H1 (cell line): ENCODE measurements around the gene IRF7. TPM values are rescaled to one million over a fixed set of nuclear protein-coding genes. Genes with fewer than 3 reads are reported as not detected.

ENCODE experiments used
- CTCF ChIA-PET: fragments of 300-600 bp; sonication (Branson Sonifier 250); formaldehyde crosslinking; loops from one replicate; lab custom pipeline; 2021; ENCODE audit not compliant: partially characterized antibody; lab: Charles Lee
- POLR2A ChIA-PET: fragments of 300-600 bp; sonication (Branson Sonifier 250); formaldehyde crosslinking; loops from one replicate; lab custom pipeline; 2021; ENCODE audit warnings: inconsistent platforms; ENCODE audit not compliant: partially characterized antibody; lab: Charles Lee
- DNase-seq, 2 experiments: peaks; one replicate each; pipeline versions ENCODE4 v3.0.0 to v3.0.0-alpha.2; 2010 to 2022; ENCODE audit warnings: low spot score in 2 of 2, low read depth in 1 of 2, mixed read lengths in 1 of 2
- FAIRE-seq: peaks from 2 replicates; lab custom pipeline; 2011; peaks lifted over from hg19 to GRCh38; lab: Jason Lieb, UNC
- H2AFZ ChIP-seq: 2 replicates; pipeline ENCODE4 v1.8.1; 2012; ENCODE audit warnings: low read length, inconsistent platforms
- H2AK5ac ChIP-seq: 2 replicates; pipeline ENCODE4 v1.6.1; 2013; ENCODE audit warnings: low read depth, low read length
- H2BK120ac ChIP-seq: replicated peaks from 2 replicates; pipeline ENCODE3; 2013; ENCODE audit warnings: low read depth, low read length, inconsistent platforms
- H2BK12ac ChIP-seq: 2 replicates; pipeline ENCODE4 v1.6.1; 2013; ENCODE audit warnings: low read depth, low read length
- H2BK15ac ChIP-seq: 2 replicates; pipeline ENCODE4 v1.6.1; 2013; ENCODE audit warnings: low read length
- H2BK20ac ChIP-seq: 2 replicates; pipeline ENCODE4 v1.6.1; 2013; ENCODE audit warnings: low read length
- H2BK5ac ChIP-seq: 2 replicates; pipeline ENCODE4 v1.6.1; 2013; ENCODE audit warnings: low read depth, low read length
- H3K14ac ChIP-seq: 2 replicates; pipeline ENCODE4 v1.6.1; 2013; ENCODE audit warnings: inconsistent platforms; ENCODE audit not compliant: insufficient read length
- H3K18ac ChIP-seq: 2 replicates; pipeline ENCODE4 v1.6.1; 2013; ENCODE audit warnings: low read length; ENCODE audit errors: extremely low read depth
- H3K23ac ChIP-seq: 2 replicates; pipeline ENCODE4 v1.6.1; 2013; ENCODE audit warnings: inconsistent platforms; ENCODE audit not compliant: insufficient read length
- H3K23me2 ChIP-seq: 2 replicates; pipeline ENCODE4 v1.6.1; 2013; ENCODE audit warnings: low read depth, low read length
- H3K27ac ChIP-seq: 2 replicates; pipeline ENCODE4 v1.6.1; 2011; ENCODE audit warnings: low read depth, low read length, inconsistent platforms
- H3K27me3 ChIP-seq, 4 experiments: replicated peaks in 1 of 4; 1 replicate in 1 of 4; 2 replicates in 3 of 4; pipeline versions ENCODE4 v1.6.1 to v1.8.1; 2011 to 2013; ENCODE audit warnings: low read length in 3 of 4, mild to moderate bottlenecking in 3 of 4, inconsistent platforms in 2 of 4, mixed read lengths in 2 of 4, moderate library complexity in 1 of 4; ENCODE audit not compliant: control insufficient read depth in 3 of 4, insufficient read depth in 3 of 4; ENCODE audit errors: extremely low read depth in 1 of 4
- H3K36me3 ChIP-seq, 4 experiments: 2 replicates each; pipeline versions ENCODE4 v1.6.1 to v1.8.1; 2011 to 2013; ENCODE audit warnings: mild to moderate bottlenecking in 4 of 4, low read length in 3 of 4, moderate library complexity in 2 of 4, control low read depth in 1 of 4, inconsistent platforms in 1 of 4; ENCODE audit not compliant: insufficient read depth in 4 of 4, control insufficient read depth in 2 of 4
- H3K4ac ChIP-seq: replicated peaks from 2 replicates; pipeline ENCODE3; 2013; ENCODE audit warnings: low read length, low read depth, mixed read lengths, inconsistent platforms; ENCODE audit not compliant: insufficient read length
- H3K4me1 ChIP-seq, 4 experiments: replicated peaks in 1 of 4; 1 replicate in 1 of 4; 2 replicates in 3 of 4; pipeline versions ENCODE4 v1.6.1 to v1.8.1; 2011 to 2013; ENCODE audit warnings: low read length in 3 of 4, inconsistent platforms in 2 of 4, mixed read lengths in 1 of 4; ENCODE audit not compliant: insufficient read depth in 4 of 4, control insufficient read depth in 3 of 4
- H3K4me2 ChIP-seq, 2 experiments: 2 replicates each; pipeline versions ENCODE4 v1.6.1 to v1.8.1; 2011 to 2013; ENCODE audit warnings: low read depth in 2 of 2, low read length in 2 of 2, control low read depth in 1 of 2, inconsistent platforms in 1 of 2, mild to moderate bottlenecking in 1 of 2; ENCODE audit not compliant: insufficient read depth in 1 of 2
- H3K4me3 ChIP-seq, 4 experiments: fragments of 200-600, 300-600 bp in 1 of 4; sonication (generic), shearing (Covaris generic), sonication (Bioruptor Twin) in 1 of 4; 2 replicates each; pipeline versions ENCODE4 v1.5.1 to v1.8.1; 2011 to 2016; ENCODE audit warnings: low read length in 4 of 4, low read depth in 3 of 4, control low read depth in 2 of 4, inconsistent platforms in 2 of 4, mild to moderate bottlenecking in 2 of 4, mixed read lengths in 1 of 4, moderate library complexity in 1 of 4; ENCODE audit not compliant: insufficient read depth in 2 of 4; ENCODE audit errors: extremely low read depth in 1 of 4
- H3K56ac ChIP-seq: replicated peaks from 2 replicates; pipeline ENCODE3; 2013; ENCODE audit warnings: low read depth, mild to moderate bottlenecking, mixed read lengths, low read length, inconsistent platforms; ENCODE audit not compliant: insufficient read length
- H3K79me1 ChIP-seq: 2 replicates; pipeline ENCODE4 v1.6.1; 2013; ENCODE audit warnings: low read depth, low read length, control low read depth
- H3K79me2 ChIP-seq, 2 experiments: 2 replicates each; pipeline versions ENCODE4 v1.6.1 to v1.8.1; 2012 to 2013; ENCODE audit warnings: low read length in 2 of 2, mild to moderate bottlenecking in 2 of 2, inconsistent platforms in 1 of 2; ENCODE audit not compliant: insufficient read depth in 2 of 2, control insufficient read depth in 1 of 2
- H3K9ac ChIP-seq, 4 experiments: replicated peaks in 1 of 4; 1 replicate in 1 of 4; 2 replicates in 3 of 4; pipeline versions ENCODE4 v1.6.1 to v1.8.1; 2011 to 2013; ENCODE audit warnings: low read depth in 3 of 4, low read length in 3 of 4, control low read depth in 2 of 4, mild to moderate bottlenecking in 2 of 4, moderate library complexity in 2 of 4, inconsistent platforms in 1 of 4; ENCODE audit errors: extremely low read depth in 1 of 4
- H3K9me3 ChIP-seq, 2 experiments: 2 replicates each; pipeline versions ENCODE4 v1.6.1 to v1.8.1; 2012 to 2013; ENCODE audit warnings: mild to moderate bottlenecking in 2 of 2, moderate library complexity in 2 of 2, control low read depth in 1 of 2, inconsistent platforms in 1 of 2, low read depth in 1 of 2, low read length in 1 of 2, mixed read lengths in 1 of 2; ENCODE audit not compliant: insufficient read depth in 2 of 2
- H4K20me1 ChIP-seq, 2 experiments: replicated peaks in 1 of 2; 2 replicates each; pipeline versions ENCODE3 to v1.8.1; 2011 to 2013; ENCODE audit warnings: inconsistent platforms in 2 of 2, low read length in 2 of 2, mild to moderate bottlenecking in 1 of 2; ENCODE audit not compliant: insufficient read depth in 2 of 2, control insufficient read depth in 1 of 2
- H4K5ac ChIP-seq: 2 replicates; pipeline ENCODE4 v1.6.1; 2013; ENCODE audit warnings: low read length, low read depth, mixed read lengths, inconsistent platforms; ENCODE audit not compliant: insufficient read length
- H4K8ac ChIP-seq: 2 replicates; pipeline ENCODE4 v1.8.0; 2013; ENCODE audit warnings: mild to moderate bottlenecking, moderate library complexity, low read length, inconsistent platforms; ENCODE audit not compliant: insufficient read depth; ENCODE audit errors: extremely low read depth
- H4K91ac ChIP-seq: replicated peaks from 2 replicates; pipeline ENCODE3; 2013; ENCODE audit warnings: low read length, mixed read lengths, inconsistent platforms; ENCODE audit not compliant: insufficient read length
- BACH1 ChIP-seq: IDR thresholded peaks from 2 replicates; pipeline ENCODE4 v1.6.1; 2012; ENCODE audit warnings: low read length, improper control_type of control experiment
- CBX8 ChIP-seq: fragments of 300-800, 300-1000 bp; sonication (generic); IDR thresholded peaks from 2 replicates; pipeline ENCODE4 v1.7.1; 2016; ENCODE audit warnings: low read depth, low read length, borderline replicate concordance
- CHD1 ChIP-seq: IDR thresholded peaks from 2 replicates; pipeline ENCODE4 v1.6.1; 2012; ENCODE audit warnings: low read depth, low read length, improper control_type of control experiment
- CREB1 ChIP-seq: IDR thresholded peaks from 2 replicates; pipeline ENCODE4 v1.6.1; 2012; ENCODE audit warnings: inconsistent platforms
- EZH2 ChIP-seq: fragments of 200-600 bp; sonication (generic); IDR thresholded peaks from 2 replicates; pipeline ENCODE4 v1.7.1; 2012; ENCODE audit warnings: low read depth, mild to moderate bottlenecking, moderate library complexity, low read length, inconsistent platforms; ENCODE audit not compliant: severe bottlenecking
- HDAC2 ChIP-seq, 2 experiments: fragments of 300-600 bp in 1 of 2; sonication (generic) in 1 of 2; IDR thresholded peaks; 2 replicates each; pipeline ENCODE4 v1.6.1; 2011 to 2012; ENCODE audit warnings: low read depth in 2 of 2, low read length in 2 of 2, mild to moderate bottlenecking in 2 of 2, moderate library complexity in 2 of 2, borderline replicate concordance in 1 of 2, inconsistent platforms in 1 of 2
- HDAC6 ChIP-seq: IDR thresholded peaks from one replicate; pipeline ENCODE4 v1.7.1; 2012; ENCODE audit warnings: low read depth, mild to moderate bottlenecking, inconsistent platforms, low read length, moderate library complexity
- KDM4A ChIP-seq: IDR thresholded peaks from one replicate; pipeline ENCODE4 v1.7.1; 2012; ENCODE audit warnings: low read depth, mild to moderate bottlenecking, moderate library complexity, low read length, inconsistent platforms; ENCODE audit not compliant: severe bottlenecking
- POU5F1 ChIP-seq: IDR thresholded peaks from 2 replicates; pipeline ENCODE4 v1.6.1; 2011; ENCODE audit warnings: low read depth, mild to moderate bottlenecking, low read length, moderate library complexity
- RXRA ChIP-seq: IDR thresholded peaks from 2 replicates; pipeline ENCODE4 v1.6.1; 2011; ENCODE audit warnings: low read depth, mild to moderate bottlenecking, low read length, moderate library complexity; ENCODE audit not compliant: insufficient read depth
- SP1 ChIP-seq: IDR thresholded peaks from 2 replicates; pipeline ENCODE4 v1.6.1; 2011; ENCODE audit warnings: low read depth, low read length
- WGBS, 2 experiments: shearing (Covaris generic) in 1 of 2; methylation state at CpG; one replicate each; pipeline versions ENCODE4 v1.1.6 to v1.1.7; 2013 to 2015; ENCODE audit warnings: low lambda C conversion rate in 2 of 2, mixed read lengths in 2 of 2, inconsistent platforms in 1 of 2, low coverage in 1 of 2, missing lambda C conversion rate in 1 of 2; ENCODE audit not compliant: insufficient replicate concordance in 2 of 2, insufficient coverage in 1 of 2, insufficient read length in 1 of 2; ENCODE audit errors: extremely low coverage in 1 of 2, missing lambda C conversion rate in 1 of 2; 5-methylcytosine and 5-hydroxymethylcytosine counted together
- polyA plus RNA-seq, 7 experiments: library from polyadenylated mRNA; depleted of rRNA in 3 of 7; stranded (reverse) in 5 of 7; unstranded in 2 of 7; fragments of >200 nt in 5 of 7; fragments of 200-250 nt in 2 of 7; gene quantifications; 1 replicate in 5 of 7; 2 replicates in 1 of 7; 4 replicates in 1 of 7; pipeline versions ENCODE4 v1.2.1 to v1.2.3, GENCODE V29; 2011 to 2013; ENCODE audit warnings: missing spikeins in 2 of 7, mixed read lengths in 2 of 7
- total RNA-seq: library from RNA; stranded (reverse); fragmentation: NEBNext Ultra II Directional; extraction: Animal tissue kit (Norgen Biotek cat#: 25700); gene quantifications from 2 replicates; pipeline ENCODE4 v1.2.1, GENCODE V29; 2021

Gene IRF7
- total and polyA plus RNA-seq, 2 of the 8 experiments (the other 6 are each of a cell fraction or from before 2014, with no cell fraction given): 9.1 to 9.6 TPM

DNA sequence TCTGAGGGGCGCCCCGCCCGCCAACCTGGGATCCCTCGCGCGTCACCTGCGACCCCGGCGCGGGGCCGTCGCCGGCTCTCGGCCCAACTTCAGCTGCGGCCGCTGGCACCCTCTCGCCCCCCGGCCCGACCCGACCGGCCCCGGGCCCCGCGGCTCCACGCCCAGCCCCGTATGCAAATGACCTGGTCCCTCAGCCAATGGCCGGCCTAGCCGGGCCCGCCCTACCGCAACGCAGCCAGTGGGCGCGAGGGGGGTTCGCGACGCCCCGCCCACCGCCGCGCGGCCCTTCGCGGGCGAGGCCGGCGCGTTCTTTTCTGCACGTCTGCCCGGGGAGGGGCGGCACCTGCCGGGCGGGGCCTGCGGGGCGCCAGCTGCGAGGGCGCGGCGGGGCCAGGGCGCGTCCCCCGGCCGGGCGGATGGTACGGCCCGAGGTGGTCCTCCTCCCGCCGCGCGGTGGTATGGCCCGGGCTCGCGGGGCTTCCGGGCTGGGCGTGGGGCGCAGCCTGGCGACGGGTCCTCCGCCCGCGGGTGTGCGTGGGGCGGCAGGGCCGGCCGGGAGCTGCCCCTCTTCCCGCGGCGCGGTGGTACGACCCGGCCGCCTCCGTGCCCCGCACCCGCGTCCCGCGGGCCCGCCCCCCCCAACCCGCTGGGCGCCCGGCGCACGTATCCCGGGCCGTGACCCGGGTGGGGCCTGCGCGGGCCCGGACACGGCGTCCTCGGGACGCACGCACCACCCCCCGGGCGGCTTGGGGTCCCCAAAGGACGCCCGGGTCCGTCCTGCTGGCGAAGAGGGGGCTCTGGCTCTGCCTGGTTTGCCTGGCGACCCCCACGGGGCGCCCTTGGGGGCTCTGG lies 47.2 kb downstream of the IRF7 start:
- Histone ChIP-seq H3K9me3 (no peaks in the 10 kb centered on the region), H4K20me1 (peaks cover 2 to 23% of the 10 kb centered on the region in 2 experiments), H2AK5ac (no peak overlapping the region), H2BK5ac (no peak overlapping the region), H4K8ac (peak overlapping the region; percentile 45), H4K5ac (no peak overlapping the region), H3K14ac (no peak overlapping the region), H3K18ac (peak overlapping the region; percentile 71), H3K23me2 (peaks cover 4% of the 10 kb centered on the region; the same call in 1 of the 2 replicates), H3K79me2 (no peaks in the 10 kb centered on the region), H2AFZ (no peak overlapping the region), H3K9ac (peak overlapping the region in 1 of 4 experiments; percentile 22; a peak in 2 of 7 replicates), H3K4me3 (peak overlapping the region; percentile 43 to 67 (median 52)), H3K4me2 (peak overlapping the region; percentile 75 to 93), H2BK15ac (no peak overlapping the region; the same call in 1 of the 2 replicates), H3K4ac (no peak overlapping the region), H2BK120ac (no peak overlapping the region), H3K56ac (peak overlapping the region; percentile 59), H3K4me1 (peaks cover 2 to 22% (median 11%) of the 10 kb centered on the region in 4 experiments; a peak in 6 of 7 replicates), H2BK12ac (no peak overlapping the region), H3K36me3 (peaks cover 0 to 5% (median 1%) of the 10 kb centered on the region in 4 experiments; a peak in 4 of 8 replicates), H2BK20ac (no peak overlapping the region), H4K91ac (no peak overlapping the region), H3K79me1 (peaks cover 6% of the 10 kb centered on the region; the same call in 1 of the 2 replicates), H3K27ac (no peak overlapping the region), H3K23ac (no peak overlapping the region), H3K27me3 (peaks cover 0 to 3% (median 1%) of the 10 kb centered on the region in 4 experiments; a peak in 3 of 7 replicates)
- 9% methylated on average over 23 of the region's 123 CpGs; no CpG with 5 or more reads in 1 of the 2 experiments for WGBS, 2 experiments
- FAIRE-seq (no peak), DNase-seq (peak; percentile 67 to 95)
- POLR2A ChIA-PET: interaction anchor here (0.6 to 2.0 kb wide), 7 partner anchors 7 to 978 kb away, joined by 3 to 13 read pairs (median 6); partner anchors contain the start of genes LMNTD2 and PNPLA2
- CTCF ChIA-PET: interaction anchor here (0.5 to 1.8 kb wide), 2 partner anchors 60 to 159 kb away, joined by 3 to 6 read pairs; no protein-coding TSS in a partner anchor
- TF ChIP-seq HDAC2 (IDR thresholded peaks at IDR 0.05; ENCODE audit: borderline replicate concordance in 1 of 2, low read depth in 2 of 2, low read length in 2 of 2) (0 out of 4 replicates have a peak, but pooled peaks of 1 of the 2 experiments have one; percentile 72), BACH1 (peak; percentile 77), CHD1 (peak; percentile 69; the same call in 1 of the 2 replicates), CREB1 (peak; percentile 74; the same call in 1 of the 2 replicates), EZH2 (no peak), HDAC6 (no peak), RXRA (no peak), CBX8 (no peak), KDM4A (peak; percentile 68), SP1 (peak; percentile 63; the same call in 1 of the 2 replicates), POU5F1 (no peak)
